Astrocyte of the spinal cord (primary cell): Measurements from ENCODE around the gene TIGD3.

Source experiments
- DNase-seq: peaks from one replicate; pipeline ENCODE4 v3.0.0; 2011; ENCODE audit warnings: low read depth, low spot score
- H3K4me3 ChIP-seq: 2 replicates; pipeline ENCODE4 v1.5.1; 2011; ENCODE audit warnings: low read depth, mild to moderate bottlenecking, low read length, moderate library complexity
- CTCF ChIP-seq: IDR thresholded peaks from 2 replicates; pipeline ENCODE4 v1.5.1; 2012; ENCODE audit warnings: low read depth, mild to moderate bottlenecking, low read length, inconsistent platforms
- in situ Hi-C: cut with HindIII; loops from 2 replicates; pipeline ENCODE4 v1.10.0; 2017; ENCODE audit warnings: low sequenced_read_pairs

TIGD3 gene

GRCh38 chr11:65399845-65400244 lies 45.3 kb downstream of the TIGD3 start:
- H3K4me3 ChIP-seq: no peak overlapping the region
- no peak for TF ChIP-seq CTCF
- no peak for DNase-seq
- in situ Hi-C loops: no loop called here

- no peak for DNase-seq
- in situ Hi-C loops: no loop called here
- no peak overlapping the region for H3K4me3 ChIP-seq
- no peak for TF ChIP-seq CTCF
These were observed 45.9 kb downstream of the TIGD3 start for GRCh38 chr11:65400307-65401072.

GRCh38 chr11:65401073-65401802 lies 46.7 kb downstream of the TIGD3 start:
- no peak for DNase-seq
- no peak overlapping the region for H3K4me3 ChIP-seq
- no peak for TF ChIP-seq CTCF
- in situ Hi-C loops: no loop called here

- no peak for TF ChIP-seq CTCF
- no peak overlapping the region for H3K4me3 ChIP-seq
- in situ Hi-C loops: no loop called here
- DNase-seq: no peak
These were observed 47.3 kb downstream of the TIGD3 start for GRCh38 chr11:65401803-65402248.

- DNase-seq: no peak
- in situ Hi-C loops: no loop called here
- H3K4me3 ChIP-seq: no peak overlapping the region
- TF ChIP-seq CTCF: no peak
These were observed 48.2 kb downstream of the TIGD3 start for GRCh38 chr11:65402790-65403189.

- in situ Hi-C loops: no loop called here
- H3K4me3 ChIP-seq: no peak overlapping the region
- DNase-seq: no peak
- TF ChIP-seq CTCF: no peak
These were observed 49.1 kb downstream of the TIGD3 start for GRCh38 chr11:65403607-65404121.
